NAMALWA (cell line): ENCODE measurements around the gene SLC25A23.
A peak's percentile ranks its signal among the peaks of the same experiment; 100 is the strongest.

Source experiments
- DNase-seq: peaks from one replicate; pipeline ENCODE4 v3.0.0-alpha.2; 2015; ENCODE audit warnings: low spot score

The SLC25A23 gene

DNA sequence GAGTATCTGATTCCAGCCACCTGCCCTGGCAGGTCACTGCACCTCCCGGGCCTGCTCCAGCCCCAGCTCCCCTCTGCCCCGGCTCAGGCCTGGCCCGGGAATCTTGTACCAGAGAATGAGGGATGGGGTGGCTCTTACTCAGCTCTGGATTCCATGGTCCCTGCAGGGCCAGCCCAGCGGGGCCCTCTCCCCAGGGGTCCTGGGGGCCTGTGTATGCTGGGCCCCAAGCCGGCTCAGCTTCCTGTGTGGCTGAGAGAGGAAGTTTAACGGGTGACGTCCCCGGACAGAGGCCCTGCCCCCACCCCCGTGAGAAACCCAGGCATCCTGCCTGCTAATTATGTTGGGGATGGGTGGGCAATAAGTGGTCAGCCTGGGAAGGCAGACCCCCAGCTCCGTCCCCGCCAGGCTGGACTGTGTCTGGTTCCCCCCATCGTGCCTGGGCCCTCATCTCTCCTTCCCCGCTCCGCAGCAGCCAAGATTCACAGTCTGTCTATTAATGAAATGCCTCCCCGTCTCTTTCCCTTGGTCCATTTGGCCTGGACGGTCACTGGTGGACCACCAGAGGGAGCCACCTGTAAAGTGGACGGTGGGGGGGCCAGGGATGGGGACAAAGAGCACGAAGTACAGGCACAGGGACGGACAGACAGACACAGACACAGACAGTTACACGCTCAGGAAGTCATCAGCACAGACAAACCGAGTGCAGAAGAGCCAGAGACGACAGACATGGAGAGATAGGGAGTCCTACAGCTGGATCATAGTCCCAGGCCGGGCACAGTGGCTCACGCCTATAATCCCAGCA, 22.1 kb upstream of the SLC25A23 start, which contains the start of gene DENND1C:
TSS of gene DENND1C (minus strand) at position 247 of the 802 bp plus-strand sequence. CDS start at position 155, 92 bp downstream.
- DNase-seq, result peak; percentile 68

DNA sequence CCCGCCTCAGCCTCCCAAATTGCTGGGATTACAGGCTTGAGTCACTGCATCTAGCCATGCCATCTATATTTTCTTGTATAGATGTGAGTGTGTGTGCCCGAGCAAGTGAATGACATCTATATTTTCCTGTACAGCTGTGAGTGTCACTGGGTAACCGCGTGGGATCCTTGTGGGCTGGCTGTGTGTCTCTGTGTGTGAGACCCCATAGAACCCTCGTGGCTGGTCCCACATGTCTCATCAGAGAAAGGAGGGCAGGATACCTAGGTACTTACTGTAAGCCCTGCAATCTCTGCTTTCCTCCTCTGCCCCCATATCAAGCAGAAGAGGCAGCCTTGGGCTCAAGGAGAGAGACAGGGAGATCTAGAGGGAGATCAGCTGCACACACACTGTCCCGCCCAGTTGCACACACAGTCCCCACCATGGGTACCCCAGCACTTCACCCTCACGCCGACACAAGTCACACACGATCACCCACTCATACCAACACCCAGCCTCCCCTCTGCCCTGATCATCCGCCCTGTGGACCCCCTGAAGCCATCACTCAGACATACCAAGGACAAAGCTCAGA, 21.3 kb upstream of the SLC25A23 start:
- no peak for DNase-seq

DNA sequence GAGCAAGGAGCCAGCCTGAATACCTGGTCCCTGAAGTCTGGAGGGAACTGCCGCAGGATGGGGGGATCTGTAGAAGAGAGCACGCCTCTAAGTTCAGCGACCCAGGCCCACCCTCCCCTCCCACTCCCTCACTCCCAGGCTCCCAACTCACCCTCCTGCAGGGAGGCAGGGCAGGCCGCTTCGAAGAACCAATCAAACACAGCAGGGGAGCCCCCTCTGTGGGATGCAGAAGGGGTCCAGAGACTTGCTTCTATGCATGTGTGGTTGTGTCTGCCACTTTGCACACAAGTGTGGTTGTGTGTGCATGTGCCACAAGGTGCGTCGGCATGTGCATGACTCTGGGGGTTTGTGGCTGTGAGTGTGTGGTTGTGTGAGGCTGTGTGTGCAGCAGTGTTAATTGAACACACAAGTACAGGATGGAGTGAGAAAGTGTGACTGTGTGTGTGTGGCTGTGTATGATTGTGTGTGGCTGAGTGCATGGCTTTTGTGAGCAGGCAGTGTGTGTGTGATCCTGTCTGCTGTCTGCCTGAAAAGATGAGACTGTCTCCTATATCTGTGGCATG, 20.3 kb upstream of the SLC25A23 start:
- no peak for DNase-seq

DNA sequence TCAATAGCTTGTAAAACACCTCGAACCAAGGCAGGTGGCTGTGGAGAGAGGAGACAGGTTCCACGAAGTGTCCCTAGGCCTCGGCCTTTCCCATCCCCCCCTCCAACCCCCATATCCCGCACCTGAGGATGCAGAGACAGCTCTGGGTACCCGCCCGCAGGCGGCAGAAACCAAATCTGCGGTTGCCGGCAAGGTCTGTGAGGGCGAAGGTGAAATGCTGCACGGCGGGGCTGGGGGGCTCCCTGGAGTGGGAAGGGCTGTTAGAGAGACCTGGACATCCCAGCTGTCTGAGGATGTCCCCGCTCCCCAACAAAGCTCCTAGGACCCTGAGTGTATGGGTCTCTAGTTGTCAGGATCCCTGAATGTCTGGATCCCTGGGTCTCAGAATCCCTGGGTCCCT, 19.2 kb upstream of the SLC25A23 start:
- DNase-seq, result no peak

DNA sequence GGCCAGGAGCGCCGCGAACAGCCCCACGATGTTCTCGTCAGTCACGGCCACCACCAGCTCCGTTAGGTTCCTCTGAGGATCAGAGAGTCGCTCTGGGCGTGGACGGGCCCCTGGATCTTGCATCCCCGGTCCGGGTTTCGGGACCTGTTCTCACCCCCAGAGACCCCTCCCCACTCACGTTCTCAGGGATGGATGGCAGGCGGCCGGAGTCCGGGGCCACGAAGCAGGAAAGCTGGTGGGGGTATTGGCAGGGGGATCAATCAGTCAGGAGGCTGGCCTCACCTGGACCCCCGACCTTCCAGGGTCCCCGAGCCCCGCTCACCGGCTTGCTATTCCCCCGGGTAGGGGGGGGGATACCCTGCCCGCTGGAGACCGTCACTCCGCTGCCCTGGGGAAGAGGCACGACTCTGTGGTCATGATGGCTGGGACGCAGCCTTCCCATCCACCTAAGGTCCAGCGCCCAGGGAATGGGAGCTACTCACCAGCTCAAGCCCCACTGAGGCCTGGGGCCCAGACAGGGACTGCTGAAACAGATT, 17.4 kb upstream of the SLC25A23 start:
- no peak for DNase-seq

DNA sequence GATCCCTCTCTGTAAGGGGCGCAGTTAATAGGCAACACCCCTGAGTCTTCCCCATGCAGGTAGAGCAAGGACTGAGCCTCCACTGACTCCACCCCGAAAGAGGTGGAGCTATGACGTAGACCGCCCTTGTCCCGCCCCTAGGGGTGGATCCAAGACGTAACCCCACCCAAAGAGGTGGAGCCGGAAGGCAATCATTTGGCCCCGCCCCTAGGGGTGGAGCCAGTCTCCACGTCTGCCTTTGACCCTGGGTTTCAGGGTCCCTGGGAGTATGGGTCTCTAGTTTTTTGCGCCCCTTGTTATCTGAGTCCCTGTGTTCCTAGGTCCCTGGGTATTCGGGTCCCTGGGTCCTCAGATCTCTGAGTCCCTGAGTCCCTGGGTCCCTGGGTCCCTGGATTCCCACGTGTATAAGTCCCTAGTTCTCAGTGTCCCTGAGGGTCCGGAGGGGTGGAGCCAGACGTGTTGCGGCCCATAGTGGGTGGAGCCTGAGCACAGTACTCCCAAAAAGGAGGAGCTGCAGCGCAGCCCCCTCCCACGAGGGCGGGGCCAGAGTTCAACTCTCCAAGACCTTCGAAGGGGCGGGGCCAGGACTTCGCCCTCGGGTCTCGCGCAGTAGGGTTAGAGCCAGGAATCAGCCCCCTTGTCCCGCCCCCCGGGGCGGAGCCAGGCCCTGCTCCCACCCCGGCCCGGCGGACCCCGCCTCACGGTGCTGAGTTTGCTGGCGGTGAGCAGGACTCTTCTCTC, 16.7 kb upstream of the SLC25A23 start:
- peak; percentile 98 for DNase-seq

DNA sequence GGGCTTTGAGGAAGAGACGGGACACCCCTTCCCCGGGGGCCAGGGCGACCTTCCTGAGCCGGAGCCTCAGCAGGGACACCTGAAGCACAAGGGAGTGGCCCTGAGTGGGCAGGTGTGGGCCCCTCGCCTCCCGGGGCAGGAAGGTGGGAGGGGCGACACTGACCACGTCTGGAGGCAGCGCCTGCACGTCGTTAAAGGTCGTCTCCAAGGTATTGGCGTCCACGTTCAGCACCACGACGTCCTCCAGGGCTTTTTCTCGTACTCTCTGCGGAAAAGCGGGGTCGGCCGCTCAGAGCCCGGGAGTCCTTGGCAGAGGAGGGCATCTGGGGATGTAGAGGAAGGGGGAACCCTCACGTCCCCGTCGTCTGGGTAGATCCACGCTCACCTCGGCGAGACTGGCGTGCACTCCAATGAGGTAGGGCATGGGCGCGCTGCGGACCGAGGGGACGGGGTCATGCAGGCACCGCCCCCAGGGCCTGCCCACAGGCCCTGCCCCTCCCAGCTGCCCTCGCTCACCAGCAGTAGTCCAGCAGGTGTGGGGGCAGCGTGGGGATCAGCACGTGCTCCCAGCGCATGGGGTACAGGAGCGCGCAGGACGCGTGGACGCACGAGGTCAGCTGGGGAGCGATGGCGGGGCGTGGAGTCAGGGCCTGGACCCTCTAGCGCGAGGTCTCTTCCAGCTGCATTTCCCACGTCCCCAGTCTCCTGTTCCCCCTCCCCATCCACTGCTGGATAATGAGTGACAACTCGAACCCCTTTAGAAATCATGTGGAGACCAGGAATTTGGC, 15.9 kb upstream of the SLC25A23 start:
- DNase-seq, result no peak

DNA sequence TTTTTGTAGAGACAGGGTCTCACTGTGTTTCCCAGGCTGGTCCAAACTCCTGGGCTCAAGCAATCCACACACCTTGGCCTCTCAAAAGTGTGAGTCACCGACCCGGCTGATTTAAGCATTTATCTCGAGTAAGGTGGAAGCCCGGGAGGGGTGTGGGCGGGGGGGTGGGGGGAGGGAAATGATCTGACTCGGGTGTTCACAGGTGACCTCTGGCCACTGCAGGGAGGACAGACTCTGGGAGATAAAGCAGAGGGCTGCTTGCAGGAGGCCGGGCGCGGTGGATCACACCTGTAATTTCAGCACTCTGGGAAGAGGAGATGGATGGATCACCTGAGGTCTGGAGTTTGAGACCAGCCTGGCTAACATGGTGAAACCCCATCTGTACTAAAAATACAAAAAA, 14.1 kb upstream of the SLC25A23 start:
- no peak for DNase-seq

DNA sequence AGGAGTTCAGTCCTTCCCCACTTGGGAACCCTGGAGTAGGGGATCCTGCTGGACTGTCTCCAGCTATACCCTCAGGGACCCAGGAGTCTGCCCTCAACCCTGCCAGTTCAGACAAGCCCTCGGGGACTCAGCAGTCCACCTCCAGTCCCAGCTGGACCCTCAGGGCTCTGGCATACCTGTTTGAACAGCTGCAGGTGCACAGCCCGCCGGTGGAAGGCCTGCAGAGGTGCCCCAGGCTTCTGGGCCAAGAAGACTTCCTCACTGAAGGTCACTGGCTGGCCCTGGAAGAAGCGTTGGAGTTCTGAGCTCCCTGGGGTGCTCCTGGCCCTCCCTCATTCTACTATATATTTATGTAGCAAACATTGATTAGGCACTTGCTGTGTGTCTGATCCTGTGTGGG, 13.1 kb upstream of the SLC25A23 start:
- DNase-seq, result no peak

DNA sequence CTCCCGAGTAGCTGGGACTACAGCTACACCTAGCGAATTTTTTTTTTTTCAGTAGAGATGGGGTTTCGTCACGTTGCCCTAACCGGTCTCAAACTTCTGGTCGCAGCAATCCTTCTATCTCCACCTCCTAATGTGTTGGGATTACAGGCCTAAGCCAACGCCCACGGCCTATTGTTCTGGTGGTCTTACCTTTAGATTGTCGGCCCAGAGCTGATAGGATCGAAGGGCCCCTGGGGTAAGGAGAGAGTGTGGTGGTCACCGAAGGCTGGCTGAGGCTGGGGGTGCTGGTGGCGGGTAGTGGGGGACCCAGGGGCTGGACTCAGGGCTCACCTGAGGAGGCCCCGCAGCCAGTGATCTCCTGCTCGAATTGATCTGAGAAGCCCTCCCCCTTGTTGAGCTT, 11.5 kb upstream of the SLC25A23 start:
- no peak for DNase-seq

DNA sequence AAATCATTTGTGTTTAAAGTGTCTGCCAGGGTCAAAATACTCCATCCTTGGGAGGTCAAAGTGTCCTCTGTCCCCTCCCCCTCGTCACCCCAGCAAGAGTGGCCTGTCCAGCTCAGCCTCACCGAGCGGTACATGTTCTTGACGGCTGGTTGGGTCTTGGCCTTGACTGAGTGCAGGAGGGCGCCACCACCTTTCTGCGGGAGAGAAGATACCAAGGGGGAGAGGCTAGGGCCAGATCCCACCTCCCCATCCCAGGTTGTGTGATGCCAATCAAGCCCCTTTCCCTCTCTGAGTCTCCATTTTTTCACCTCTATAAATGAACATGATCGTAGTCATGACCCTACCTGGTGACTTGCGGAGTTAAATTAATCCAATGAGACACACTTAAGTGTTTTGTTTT, 10.6 kb upstream of the SLC25A23 start:
- DNase-seq, result no peak

DNA sequence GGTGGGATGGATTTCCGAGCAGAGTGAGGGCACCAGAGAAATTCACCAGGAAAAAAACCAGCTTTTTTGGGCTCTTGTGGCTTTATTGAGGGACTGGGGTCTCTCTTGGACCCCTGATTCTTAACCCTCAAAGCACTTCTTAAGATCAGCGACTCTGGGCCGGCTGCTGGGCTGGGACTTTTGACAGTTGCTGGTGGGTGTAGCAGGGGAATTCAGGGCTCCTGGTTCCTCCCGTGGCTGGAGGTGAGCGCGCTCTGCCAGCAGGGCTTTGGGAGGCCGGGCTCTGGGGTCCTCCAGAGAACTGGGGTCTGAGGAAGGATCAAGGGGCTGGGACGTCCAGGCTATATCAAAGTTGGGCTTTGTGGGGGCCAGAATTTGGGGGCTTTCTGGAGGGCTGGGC, 7.8 kb upstream of the SLC25A23 start:
- no peak for DNase-seq

DNA sequence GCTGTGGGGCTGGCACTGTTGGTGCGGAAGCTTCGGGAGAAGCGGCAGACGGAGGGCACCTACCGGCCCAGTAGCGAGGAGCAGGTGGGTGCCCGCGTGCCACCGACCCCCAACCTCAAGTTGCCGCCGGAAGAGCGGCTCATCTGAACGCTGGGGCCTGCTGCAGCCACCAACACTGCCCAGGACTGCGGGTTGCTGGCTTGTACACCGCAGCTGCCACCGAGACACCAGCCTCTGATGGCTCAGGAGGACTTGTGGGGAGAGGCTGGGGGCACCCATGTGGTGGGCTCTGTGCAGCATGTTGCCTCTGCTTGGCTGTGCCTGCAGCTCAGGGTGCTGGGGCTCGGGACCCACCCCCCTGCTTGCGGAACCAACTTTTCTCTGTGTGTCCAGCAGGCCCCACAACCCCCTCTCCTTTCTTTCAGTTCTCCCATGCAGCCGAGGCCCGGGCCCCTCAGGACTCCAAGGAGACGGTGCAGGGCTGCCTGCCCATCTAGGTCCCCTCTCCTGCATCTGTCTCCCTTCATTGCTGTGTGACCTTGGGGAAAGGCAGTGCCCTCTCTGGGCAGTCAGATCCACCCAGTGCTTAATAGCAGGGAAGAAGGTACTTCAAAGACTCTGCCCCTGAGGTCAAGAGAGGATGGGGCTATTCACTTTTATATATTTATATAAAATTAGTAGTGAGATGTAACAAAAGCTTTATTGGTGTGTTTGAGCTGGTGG, 7.1 kb upstream of the SLC25A23 start:
- no peak for DNase-seq

DNA sequence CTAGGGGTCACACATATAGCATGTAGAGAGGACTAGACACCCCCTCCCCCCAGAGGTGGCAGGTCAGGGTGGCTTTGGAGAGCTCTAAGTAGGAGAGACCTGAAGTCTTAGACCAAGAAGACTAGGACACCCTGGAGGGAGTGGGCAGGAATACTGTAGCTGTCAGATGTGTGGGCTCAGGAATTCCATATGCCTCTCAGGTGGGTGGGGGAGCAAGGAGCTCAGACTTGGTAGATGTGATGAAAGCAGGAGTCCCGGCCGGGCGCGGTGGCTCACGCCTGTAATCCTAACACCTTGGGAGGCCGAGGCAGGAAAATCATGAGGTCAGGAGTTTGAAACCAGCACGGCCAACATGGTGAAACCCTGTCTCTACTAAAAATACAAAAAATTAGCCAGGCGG, 6.1 kb upstream of the SLC25A23 start:
- DNase-seq, result no peak

DNA sequence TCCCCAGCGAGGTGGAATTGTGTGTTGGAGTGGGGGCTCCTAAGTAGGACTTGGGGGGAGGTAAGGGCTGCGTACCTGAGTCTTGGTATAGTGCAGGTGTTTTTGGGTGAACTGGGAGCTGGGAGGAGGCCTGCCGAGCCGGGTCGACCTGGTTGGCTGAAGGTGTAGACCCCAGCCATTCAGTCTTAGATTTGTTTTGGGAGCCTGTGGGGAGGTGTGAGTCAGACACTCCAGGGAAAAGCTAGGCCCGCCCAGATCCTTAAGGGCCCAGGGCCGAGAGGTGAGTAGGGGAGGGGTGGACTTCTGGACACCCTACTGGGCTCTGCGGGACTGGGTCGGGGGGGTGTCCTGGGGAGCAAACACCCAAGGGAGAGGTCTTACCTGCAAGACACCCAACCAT, 5.4 kb upstream of the SLC25A23 start:
- no peak for DNase-seq

DNA sequence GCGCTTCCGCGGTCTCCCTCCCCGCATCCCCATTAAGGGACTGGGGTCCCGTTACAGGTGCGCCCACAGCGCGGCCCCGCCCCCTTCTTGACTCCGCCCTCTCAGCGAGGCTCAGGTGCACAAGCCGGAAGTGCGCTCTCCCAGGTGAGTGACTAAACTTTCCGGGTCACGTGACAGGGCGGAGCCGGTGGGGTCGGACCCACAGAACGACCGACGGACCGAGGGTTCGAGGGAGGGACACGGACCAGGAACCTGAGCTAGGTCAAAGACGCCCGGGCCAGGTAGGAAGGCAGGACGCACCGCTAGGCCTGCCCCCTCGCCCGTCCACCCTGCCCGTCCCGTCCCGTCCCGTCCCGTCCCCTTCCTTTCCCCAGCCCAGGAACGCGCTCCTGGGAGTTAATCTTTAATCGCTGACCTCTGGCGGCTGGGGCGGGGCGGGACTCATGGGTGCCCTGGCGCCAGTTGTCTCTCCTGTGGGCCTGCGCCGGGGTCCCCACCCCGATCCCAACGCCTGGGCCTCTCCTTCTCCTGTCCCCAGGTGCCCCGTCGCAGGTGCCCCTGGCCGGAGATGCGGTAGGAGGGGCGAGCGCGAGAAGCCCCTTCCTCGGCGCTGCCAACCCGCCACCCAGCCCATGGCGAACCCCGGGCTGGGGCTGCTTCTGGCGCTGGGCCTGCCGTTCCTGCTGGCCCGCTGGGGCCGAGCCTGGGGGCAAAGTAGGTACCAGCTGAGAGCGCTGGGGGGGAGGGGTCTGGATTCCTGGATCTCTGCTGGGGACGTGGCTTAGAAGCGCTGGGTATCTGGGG, 4.7 kb upstream of the SLC25A23 start, which contains the start of gene CRB3:
TSS of gene CRB3 (plus strand) at position 202 of the 804 bp plus-strand sequence. CDS start at position 633, 431 bp downstream.
- DNase-seq, result no peak

DNA sequence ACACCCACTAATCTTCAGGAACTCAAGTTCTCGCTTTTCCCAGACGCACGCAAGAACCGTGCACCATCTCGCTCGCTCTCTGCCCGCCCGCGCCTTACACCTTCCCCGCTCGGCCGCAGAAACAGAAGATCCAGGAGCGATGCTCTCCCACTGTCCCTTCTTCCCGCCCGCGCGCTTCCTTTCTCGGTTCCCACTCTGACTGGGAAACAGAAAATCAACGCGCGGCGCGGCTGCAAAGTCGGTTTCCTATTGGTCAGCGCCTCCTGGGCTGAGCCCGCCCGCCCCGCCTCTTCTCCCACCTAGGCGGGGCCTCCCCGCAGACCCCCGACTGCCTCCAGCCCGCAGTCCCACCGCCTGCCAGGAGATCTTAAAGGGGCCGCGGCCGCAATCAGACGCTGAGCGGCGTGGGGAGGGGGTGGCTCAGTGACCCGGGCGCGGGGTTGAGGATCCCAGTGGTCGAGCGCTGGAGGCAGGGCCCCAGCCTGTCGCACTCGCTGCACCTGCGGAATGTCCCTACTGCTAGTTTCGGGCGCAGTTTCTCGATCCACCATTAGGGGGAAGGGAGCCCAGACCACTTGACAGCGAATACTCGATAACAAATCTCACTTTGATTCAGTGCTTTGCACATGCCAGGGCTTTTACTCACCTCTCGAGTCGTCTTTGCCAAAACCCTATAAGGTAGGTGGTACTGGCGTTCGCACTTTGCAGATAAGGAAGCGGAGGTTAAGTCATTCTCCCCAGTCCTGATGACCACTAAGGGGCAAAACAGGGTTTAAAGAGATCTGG, 700 bp upstream of the SLC25A23 start:
- peak; percentile 98 for DNase-seq

DNA sequence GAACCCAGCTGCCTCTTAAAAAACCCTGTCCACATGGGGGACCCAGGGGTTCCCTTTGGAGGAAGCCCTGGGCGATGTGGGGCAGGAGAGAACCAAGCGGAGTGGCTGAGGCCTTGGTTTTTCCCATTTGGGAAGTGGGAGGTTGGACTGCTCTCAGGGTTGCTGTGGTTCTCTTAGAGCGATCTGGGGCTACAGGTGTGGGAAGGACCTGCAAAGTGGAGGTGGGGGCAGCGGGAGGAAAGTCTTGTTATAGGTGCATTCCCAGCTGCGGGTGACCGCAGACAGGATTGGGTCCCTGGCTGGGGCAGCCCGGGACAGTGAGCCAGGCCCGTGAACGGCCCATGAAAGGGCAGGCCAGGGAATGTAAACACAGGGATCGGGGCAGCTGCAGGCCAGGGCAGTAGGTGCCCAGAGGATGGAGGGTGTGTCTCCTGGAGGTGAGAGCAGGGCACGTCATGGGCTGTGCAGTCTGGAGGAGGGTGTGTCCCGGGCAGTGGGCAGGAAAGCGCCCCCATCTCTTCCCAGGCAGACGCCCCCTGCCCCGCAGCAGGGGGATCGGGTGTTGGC, 814 bp downstream of the SLC25A23 start:
- no peak for DNase-seq
